LNCaP clone FGC (cell line): ENCODE data around the gene CCL7.

Experiments
- DNase-seq: peaks from one replicate; pipeline ENCODE4 v3.0.0-alpha.2; 2011; ENCODE audit warnings: low read depth
- H3K4me3 ChIP-seq: 2 replicates; pipeline ENCODE4 v1.5.1; 2011; ENCODE audit warnings: mild to moderate bottlenecking, low read depth, low read length, control low read depth
- CTCF ChIP-seq: IDR thresholded peaks from 2 replicates; pipeline ENCODE4 v1.5.1; 2012; ENCODE audit warnings: mild to moderate bottlenecking; ENCODE audit not compliant: control insufficient read depth, insufficient read depth; ENCODE audit errors: extremely low read depth

The CCL7 gene

GRCh38 chr17:34254146-34254545 lies 15.9 kb upstream of the CCL7 start:
- H3K4me3 ChIP-seq = no peak overlapping the region
- DNase-seq = no peak
- no peak for TF ChIP-seq CTCF

GRCh38 chr17:34254651-34255380 lies 15.2 kb upstream of the CCL7 start, which contains the start of gene CCL2:
Gene CCL2 (plus strand): TSS chr17:34255285. CDS start chr17:34255350, 65 bp downstream.
- TF ChIP-seq CTCF = no peak
- DNase-seq = no peak
- no peak within 1 kb of the TSS for H3K4me3 ChIP-seq

- no peak for DNase-seq
- TF ChIP-seq CTCF = no peak
- no peak overlapping the region for H3K4me3 ChIP-seq
These were observed 14.7 kb upstream of the CCL7 start for GRCh38 chr17:34255381-34255732.

- no peak for TF ChIP-seq CTCF
- H3K4me3 ChIP-seq = no peak overlapping the region
These were observed 14.2 kb upstream of the CCL7 start for GRCh38 chr17:34255841-34256240.

GRCh38 chr17:34257299-34257985 lies 12.6 kb upstream of the CCL7 start:
- no peak overlapping the region for H3K4me3 ChIP-seq
- no peak for TF ChIP-seq CTCF
- no peak for DNase-seq

More at GRCh38 chr17:34255841-34256240, 14.2 kb upstream of the CCL7 start:
- no peak for DNase-seq

GRCh38 chr17:34257986-34258326 lies 12.1 kb upstream of the CCL7 start:
- TF ChIP-seq CTCF = no peak
- no peak for DNase-seq

GRCh38 chr17:34259146-34259545 lies 10.9 kb upstream of the CCL7 start:
- TF ChIP-seq CTCF = no peak
- no peak for DNase-seq
- H3K4me3 ChIP-seq = no peak overlapping the region

More at GRCh38 chr17:34257986-34258326, 12.1 kb upstream of the CCL7 start:
- H3K4me3 ChIP-seq = no peak overlapping the region
